Measurements from ENCODE around the gene CPLX3.

CPLX3 gene

DNA sequence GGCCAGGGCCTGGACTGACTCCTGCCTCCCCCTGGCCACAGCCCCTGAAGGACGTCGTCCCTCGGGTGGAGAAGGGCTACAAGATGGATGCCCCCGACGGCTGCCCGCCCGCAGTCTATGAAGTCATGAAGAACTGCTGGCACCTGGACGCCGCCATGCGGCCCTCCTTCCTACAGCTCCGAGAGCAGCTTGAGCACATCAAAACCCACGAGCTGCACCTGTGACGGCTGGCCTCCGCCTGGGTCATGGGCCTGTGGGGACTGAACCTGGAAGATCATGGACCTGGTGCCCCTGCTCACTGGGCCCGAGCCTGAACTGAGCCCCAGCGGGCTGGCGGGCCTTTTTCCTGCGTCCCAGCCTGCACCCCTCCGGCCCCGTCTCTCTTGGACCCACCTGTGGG lies 24.1 kb upstream of the CPLX3 start:
- DNase-seq (ENCODE audit: low read depth in 2 of 2): no peak

DNA sequence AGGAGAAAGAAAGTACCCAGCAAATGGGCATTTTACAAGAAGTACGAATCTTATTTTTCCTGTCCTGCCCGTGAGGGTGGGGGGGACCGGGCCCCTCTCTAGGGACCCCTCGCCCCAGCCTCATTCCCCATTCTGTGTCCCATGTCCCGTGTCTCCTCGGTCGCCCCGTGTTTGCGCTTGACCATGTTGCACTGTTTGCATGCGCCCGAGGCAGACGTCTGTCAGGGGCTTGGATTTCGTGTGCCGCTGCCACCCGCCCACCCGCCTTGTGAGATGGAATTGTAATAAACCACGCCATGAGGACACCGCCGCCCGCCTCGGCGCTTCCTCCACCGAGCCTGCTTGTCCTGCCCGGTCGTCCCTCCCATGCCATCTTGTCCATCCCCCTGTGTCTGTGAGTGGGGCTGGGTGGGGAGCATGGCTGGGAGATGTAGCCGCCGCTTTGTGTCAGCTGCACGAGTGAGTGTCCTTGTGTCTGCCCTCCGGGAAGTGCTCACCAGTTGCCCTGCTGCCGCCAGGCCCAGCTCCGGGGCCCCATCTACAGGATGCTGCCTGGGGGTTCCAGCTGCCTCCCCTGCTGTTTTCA lies 23.5 kb upstream of the CPLX3 start:
- DNase-seq (ENCODE audit: low read depth in 2 of 2): no peak

DNA sequence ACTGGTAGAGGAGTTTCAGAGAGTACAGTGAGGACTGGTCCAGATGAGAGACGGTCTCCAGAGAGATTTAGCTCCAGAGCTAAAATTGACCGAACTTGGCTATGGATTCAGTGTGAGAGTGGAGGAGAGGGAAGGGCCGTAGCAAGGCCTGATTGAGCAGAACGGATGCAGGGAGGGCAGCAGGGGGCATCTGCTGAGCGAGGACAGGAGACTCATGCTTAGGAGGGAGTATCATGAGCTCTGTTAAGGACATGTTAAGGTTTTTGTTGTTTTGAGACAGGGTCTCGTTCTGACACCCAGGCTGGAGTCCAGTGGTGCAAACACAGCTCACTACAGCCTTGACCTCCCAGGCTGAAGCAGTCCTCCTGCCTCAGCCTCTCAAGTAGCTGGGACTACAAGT lies 21.5 kb upstream of the CPLX3 start:
- no peak for DNase-seq (ENCODE audit: low read depth in 2 of 2)

DNA sequence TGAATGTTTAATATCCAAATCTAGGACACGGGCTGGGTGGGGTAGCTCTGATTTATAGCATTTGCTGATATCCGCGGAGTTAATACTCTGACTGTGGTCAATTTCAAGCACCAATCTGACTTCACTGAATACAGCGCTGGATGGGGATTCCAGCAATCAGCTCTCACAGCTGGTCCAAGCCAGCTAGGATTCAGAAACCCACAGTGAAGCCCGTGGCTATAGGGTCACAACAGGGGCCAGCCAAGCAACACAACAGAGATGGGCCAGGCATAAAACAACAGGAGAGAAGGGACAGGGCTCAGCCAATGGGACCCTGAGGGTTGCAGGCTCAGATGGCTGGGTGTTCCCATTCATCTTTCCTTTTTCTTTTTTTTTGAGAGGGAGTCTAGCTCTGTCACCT lies 19.1 kb upstream of the CPLX3 start:
- DNase-seq (ENCODE audit: low read depth in 2 of 2): no peak

DNA sequence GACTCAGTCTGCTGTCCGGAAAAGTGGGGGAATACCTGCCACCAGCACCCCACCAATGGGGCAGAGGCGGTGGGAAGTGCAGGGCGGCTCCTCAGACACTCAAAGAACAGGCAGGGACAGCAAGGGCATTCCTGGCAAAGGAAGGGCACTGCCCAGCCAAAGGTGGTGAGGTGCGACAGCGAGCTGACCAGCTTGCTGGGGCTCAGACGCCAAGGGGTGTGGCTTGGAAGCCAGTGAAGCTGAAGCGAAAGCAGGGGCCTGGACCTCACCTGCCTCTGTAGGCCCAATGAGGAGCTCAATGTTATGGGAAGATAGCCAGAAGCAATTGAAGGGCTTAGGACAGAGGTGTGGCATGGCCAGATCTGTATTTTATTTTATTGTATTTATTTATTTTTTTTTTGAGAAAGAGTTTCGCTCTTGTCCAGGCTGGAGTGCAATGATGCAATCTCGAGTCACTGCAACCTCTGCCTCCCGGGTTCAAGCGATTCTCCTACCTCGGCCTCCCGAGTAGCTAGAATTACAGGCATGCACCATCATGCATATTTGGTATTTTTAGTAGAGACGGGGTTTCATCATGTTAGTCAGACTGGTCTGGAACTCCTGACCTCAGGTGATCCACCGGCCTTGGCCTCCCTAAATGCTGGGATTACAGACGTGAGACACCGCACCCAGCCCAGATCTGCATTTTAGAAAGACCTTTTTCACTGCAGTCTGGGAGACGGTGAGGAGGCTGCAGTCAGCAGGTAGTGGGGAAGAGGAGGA lies 18.2 kb upstream of the CPLX3 start:
- no peak for DNase-seq (ENCODE audit: low read depth in 2 of 2)

DNA sequence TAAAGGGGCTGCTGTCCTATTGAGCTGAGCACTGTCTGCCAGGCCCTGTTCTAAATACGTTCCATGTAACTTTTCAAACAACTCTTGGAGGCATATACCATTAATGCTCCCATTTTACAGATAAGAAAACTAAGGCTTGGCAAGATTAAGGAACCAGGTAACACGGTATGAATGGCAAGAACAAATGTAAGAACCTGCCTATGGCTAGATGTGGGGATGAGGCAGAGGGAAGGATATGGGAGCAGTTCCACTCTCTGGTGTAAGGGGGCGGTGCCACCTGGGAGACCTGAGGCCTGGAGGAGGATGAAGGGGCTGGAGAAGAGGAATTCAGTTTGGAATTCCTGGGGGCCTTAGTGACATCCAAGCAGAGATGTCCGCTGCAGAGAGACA lies 17.6 kb upstream of the CPLX3 start:
- DNase-seq (ENCODE audit: low read depth in 2 of 2): no peak

DNA sequence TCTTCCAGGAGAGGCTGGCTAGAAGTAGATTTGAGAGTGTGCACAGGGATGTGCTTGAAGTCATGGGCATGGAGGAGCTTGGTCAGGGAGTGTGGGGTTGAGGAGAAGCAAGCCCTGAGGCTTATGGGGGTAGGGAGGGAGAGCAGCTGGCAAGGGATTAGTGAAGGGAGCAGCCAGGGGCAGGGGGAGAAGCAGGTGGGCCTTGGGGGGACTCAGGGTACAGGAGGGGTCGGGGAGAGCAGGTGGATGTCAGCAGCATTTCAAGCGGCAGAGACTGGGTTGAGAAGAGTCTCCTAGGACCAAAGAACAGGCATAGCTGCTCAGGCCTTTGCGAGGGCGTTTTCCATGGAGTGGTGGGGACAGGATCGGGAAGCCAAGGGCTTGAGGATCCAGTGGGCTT lies 17.2 kb upstream of the CPLX3 start:
- no peak for DNase-seq (ENCODE audit: low read depth in 2 of 2)

DNA sequence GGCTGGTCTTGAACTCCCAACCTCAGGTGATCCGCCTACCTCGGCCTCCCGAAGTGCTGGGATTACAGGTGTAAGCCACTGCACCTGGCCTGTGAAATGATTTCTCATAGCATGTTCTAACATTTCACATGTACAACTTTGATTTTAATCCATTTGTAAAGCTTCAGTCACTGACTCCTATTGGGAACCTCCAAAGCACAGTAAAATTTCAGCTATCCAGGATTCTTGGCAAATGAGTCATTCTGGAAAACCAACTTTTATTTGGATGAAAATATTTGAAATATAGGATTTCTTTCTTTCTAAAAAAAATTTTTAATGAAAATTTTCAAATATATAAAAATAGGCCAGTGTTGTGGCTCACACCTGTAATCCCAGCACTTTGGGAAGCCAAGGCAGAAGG lies 16.5 kb upstream of the CPLX3 start:
- DNase-seq (ENCODE audit: low read depth in 2 of 2): no peak

DNA sequence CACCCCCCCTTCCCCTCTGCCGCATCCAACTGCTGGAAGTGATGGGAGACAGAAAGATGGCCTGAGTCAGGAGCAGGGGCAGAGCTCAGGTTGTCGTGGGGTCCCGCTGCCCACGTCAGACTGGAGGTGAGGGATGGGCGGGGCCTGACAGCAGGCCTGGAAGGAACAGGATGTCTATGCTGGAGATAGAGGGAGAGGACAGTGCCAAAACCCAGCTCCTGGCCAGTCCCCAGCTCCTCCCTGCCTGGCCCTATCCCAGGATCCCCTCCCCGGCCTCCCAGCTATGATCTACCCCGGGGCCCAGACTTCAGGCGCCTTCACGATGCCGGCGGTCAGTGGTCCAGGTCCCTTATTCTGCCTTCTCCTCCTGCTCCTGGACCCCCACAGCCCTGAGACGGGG lies 13.9 kb upstream of the CPLX3 start, which contains the start of gene LMAN1L:
TSS of gene LMAN1L (plus strand) at position 303 of the 400 bp plus-strand sequence. CDS start at position 323, 20 bp downstream.
- no peak for DNase-seq (ENCODE audit: low read depth in 2 of 2)

DNA sequence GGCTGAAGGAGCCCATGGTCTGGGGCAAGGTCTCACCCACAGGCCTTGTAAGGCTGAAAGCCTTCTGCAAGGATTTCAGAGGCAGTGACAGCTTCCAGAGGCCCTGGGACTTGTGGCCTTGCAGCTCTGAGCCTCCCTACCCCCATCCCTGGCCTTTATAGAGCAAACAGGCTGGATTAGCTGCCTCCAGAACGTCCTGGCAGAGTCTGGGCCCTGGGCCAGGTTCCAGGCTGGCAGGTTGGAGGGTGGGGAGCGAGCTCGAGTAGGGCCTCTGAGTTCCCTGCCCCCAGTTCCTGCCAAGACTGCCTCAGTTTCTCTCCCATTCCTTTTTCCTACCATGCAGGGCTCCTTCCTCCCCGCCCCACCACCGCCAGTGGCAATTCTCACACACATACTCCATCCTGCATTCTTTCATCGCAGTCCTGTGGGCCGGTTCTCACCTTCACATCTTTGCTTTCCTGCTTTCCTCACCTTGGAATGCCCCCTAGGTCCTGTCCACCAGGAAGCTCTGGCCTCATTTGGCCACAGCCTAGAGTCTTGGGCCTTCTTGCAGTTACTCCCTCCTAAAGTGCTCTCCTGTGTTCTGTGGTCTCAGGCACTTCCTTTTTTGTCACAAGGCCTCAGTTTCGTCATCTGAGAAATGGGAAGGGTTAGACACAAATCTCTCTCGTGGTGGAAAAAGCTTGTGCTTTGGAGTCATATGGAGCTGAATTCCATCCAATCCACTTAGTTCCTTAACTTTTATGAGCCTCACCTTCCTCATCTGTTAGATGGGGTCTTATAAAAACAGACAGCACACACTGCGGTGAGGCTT lies 11.1 kb upstream of the CPLX3 start:
- no peak for DNase-seq (ENCODE audit: low read depth in 2 of 2)

DNA sequence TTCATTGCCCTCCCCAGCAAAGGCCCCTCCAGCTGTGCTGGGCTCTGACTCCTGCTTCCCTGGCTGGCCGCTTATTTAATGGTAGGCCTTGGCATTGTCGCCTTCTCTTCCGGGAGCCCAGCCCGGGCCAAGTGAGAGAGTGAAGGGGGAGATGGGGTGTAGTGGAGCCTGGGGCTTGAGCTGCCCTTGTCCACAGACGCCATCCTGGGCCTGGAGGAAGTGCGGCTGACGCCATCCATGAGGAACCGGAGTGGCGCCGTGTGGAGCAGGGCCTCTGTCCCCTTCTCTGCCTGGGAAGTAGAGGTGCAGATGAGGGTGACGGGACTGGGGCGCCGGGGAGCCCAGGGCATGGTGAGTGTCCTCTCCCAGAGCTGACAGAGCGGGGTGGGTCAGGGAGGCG lies 10.5 kb upstream of the CPLX3 start:
- DNase-seq (ENCODE audit: low read depth in 2 of 2): no peak

DNA sequence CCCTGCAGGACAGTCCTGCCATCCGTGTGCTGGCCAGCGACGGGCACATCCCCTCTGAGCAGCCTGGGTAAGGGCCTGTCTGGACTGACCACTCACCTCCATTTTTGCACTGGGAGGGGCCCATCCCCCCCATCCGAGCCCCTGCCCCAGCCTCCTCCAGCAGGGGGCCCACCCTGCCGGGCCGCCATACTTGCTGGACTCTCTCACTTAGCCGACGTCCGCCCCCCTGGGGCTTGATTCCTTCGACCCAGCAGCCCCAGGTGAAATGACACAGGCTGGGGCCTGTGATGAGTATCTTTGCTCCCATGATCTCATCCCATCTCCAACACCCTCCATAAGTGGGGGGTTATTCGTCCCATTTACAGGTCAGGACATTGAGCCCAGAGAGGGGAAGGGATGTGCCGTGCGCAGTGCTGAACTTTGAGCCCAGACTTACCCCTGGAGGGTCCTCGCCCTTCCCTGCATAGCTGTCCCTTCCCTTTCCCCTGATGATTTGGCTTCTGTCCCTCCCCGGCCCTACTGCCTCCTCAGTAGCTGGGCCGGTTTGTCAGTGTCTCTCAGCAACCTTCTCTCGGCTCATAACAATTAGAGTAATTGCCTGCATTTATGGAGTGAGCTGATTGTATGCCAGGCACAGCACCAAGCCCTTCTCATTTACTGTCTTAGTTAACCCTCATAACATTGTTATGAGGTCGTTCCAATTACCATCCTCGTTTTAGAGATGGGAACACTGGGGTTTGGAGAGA lies 9.6 kb upstream of the CPLX3 start:
- no peak for DNase-seq (ENCODE audit: low read depth in 2 of 2)

DNA sequence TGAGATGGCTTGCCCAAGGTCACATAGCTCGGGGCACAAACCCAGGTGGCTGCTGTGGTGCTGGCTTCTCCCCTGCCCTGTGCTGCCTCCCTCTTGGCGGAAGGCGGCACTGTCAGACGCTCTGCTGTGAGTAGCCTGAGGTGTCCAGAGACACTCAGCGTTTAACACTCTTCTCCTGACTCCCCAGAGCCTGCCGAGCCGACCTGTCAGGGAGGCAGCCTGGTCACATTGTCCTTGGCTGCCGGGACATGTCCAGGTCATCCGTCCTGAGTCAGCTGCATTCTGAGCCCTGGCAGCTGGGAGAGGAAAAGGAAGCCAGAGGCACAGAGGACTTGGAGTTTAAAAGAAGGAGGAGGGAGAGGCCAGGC lies 9.1 kb upstream of the CPLX3 start:
- DNase-seq (ENCODE audit: low read depth in 2 of 2): no peak

DNA sequence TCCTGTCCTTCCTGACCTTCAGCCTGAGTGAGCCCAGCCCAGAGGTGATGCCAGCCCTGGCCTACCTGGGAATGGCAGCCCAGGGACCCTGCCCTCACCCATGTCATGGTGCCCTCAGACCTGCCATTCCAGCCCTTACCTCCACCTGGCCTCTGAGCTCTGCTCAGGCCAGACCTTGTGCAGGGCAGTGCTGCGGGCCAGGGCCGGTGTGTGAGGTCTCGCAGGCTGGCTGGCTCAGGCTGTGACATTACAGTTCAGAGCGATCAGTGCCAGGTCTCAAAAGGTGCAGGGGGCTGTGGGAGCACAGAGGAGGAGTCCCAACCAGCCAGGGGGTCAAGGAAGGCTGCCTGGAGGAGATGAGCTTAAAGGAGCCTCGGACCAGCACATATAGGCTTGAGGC lies 6.4 kb upstream of the CPLX3 start:
- DNase-seq (ENCODE audit: low read depth in 2 of 2): no peak

DNA sequence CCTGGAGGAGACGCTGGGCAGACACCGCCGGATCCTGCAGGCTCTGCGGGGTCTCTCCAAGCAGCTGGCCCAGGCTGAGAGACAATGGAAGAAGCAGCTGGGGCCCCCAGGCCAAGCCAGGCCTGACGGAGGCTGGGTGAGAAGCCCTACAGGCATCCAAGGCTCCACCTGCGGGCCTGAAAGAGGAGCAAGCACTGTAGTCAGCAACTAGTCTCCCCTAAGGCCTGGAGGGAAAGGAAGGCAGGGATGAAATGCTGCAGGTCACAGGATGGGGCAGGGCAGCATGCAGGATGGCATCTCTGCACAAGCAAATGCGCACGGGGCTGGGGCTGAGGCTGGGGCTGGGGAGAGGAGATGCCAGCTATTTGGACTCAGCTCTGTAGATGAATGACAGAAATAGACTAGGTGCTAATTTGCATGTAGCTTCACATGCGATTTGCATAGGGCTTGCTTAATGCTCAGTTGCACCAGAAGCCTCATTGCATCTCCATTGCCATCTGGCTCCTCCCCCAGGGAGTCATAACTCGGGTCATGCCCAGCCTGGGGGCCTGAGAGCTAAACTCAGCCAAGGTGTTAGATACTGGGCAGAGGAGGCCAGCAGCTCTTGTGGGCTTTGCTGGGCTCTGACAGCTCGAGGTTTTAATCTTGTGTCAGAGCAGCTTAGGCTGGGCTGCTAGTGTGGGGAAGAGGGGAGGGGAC lies 5.2 kb upstream of the CPLX3 start:
- no peak for DNase-seq (ENCODE audit: low read depth in 2 of 2)

DNA sequence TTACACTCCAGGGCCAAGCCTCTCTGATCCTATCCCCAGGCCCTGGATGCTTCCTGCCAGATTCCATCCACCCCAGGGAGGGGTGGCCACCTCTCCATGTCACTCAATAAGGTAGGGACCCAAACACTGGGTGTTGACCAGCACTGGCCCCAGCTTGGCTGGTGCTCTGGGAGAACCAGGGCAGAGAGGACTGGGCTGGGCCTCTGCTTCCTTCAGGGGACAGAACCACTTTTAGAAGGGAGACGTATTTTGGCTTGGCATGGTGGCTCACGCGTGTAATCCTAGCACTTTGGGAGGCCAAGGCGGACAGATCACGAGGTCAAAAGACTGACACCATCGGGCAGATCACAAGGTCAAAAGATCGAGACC lies 4.7 kb upstream of the CPLX3 start:
- no peak for DNase-seq (ENCODE audit: low read depth in 2 of 2)

DNA sequence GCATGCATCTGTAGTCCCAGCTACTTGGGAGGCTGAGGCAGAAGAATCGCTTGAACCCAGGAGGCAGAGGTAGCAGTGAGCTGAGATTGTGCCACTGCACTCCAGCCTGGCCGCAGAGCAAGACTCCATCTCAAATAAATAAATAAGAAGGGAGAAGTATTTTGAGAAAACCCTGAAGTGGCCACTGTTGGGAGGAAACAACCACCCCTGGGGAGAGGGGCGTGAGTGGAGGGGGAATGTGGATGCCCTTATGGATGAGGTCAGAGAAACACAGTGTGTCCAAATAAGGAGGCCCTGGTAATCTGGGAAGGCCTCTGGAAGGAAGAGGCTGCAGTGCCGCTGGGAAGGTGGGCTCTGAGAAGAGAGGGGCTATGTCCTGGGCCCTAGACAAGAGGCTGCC lies 4.2 kb upstream of the CPLX3 start:
- DNase-seq (ENCODE audit: low read depth in 2 of 2): no peak

DNA sequence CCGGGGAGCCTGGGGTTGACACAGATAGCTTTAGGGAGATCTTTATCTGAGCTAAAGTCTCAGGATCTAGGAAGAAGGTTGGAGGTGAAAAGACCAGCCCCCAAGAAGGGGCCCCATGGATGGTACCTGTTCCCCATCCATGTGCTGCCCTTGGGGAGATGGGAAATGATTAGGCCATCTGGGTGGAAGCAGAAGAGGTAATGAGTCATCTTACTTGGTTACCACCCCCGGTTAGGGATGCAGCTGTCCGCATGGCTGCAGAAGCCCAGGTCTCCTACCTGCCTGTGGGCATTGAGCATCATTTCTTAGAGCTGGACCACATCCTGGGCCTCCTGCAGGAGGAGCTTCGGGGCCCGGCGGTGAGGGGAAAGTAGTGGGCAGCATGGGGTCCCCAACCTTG lies 3.1 kb upstream of the CPLX3 start:
- no peak for DNase-seq (ENCODE audit: low read depth in 2 of 2)

DNA sequence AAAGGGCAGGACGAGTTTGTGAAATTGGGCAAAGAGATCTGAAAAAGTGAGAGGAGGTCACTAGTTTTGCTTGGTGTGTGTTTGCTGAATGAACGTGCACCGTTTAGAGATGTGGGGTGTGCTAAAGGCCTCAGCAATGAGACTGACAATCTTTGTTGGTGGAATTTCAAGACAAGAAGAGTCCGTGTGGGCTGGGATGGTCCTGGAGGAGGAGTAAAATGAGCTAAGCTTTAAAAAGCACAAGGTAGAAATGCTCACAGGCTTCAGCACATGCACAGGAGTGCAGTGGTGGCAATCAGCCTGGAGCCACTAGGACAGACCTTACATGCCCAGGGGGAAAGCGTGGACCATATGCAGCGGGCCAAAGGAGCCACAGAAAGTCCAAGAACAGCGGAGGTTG lies 1.5 kb upstream of the CPLX3 start:
- no peak for DNase-seq (ENCODE audit: low read depth in 2 of 2)

DNA sequence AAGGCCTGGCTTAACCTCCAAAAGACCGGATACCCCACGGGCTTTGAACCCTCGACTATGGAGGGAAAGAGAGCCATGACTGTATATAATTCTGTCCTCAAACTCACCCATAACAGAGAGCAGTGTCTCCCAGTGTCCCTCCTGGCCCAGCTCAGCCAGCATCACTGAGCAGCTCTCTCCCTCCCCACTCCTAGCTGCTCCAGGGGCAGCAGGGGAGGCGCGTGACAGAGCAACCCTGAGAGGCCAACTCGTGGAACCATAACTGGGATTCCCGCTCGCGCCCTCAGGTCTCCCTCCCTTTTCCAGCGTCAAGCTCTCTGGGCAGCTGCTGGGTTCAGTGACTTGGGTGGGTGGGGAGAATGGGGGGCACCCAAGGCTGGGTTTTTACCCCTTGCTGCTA lies 561 bp upstream of the CPLX3 start:
- no peak for DNase-seq (ENCODE audit: low read depth in 2 of 2)

DNA sequence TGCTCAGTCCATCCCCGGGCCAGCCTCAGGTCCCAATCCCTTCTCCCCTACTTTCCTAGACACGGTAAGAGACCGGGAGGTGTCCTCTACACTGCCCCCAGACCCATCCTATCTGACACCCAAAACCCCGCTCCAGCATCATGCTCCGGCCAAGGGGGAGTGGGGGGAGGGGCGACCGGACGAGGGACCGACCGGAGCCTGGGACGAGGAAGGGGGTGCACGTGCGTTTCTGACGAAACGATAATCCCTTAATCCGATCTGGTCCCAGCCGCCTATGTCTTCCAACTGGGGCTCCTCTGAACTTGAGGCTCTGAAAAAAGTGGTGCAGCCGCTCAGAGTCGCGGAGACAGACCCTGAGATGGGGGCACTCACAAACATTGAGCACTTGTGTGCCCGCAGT lies 494 bp downstream of the CPLX3 start:
- no peak for DNase-seq (ENCODE audit: low read depth in 2 of 2)

DNA sequence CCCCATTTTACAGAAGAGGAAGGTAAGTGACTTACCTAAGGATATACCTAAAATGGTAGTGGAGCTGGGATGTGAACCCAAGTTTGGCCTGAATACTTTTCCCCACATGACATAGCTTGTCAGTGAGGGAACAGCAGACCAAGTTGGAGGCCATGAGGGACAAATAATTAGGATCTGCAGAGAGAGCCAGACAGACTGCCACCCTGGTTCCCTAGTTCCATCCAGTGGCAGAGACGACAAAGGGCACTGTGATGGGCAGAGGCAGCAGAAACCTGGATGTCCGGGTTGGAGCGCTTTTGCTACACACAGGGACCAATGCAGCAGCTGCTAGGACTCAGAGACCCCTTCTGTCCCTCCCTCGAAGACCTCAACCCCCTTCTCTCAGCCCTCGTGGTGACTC lies 1.2 kb downstream of the CPLX3 start:
- no peak for DNase-seq (ENCODE audit: low read depth in 2 of 2)

Measured in stimulated activated CD4-positive, alpha-beta T cell treated with anti-CD3 and anti-CD28 coated beads, Interleukin-1b, Interleukin-23, amount 100 ng/mL, for 4 hours (primary cell).